H1 (cell line): ENCODE results near the gene TOM1. TPM values are rescaled to one million over a fixed set of nuclear protein-coding genes. Genes with fewer than 3 reads are reported as not detected.

Experiments used
- CTCF ChIA-PET: fragments of 300-600 bp; sonication (Branson Sonifier 250); formaldehyde crosslinking; loops from one replicate; lab custom pipeline; 2021; ENCODE audit not compliant: partially characterized antibody; lab: Charles Lee
- POLR2A ChIA-PET: fragments of 300-600 bp; sonication (Branson Sonifier 250); formaldehyde crosslinking; loops from one replicate; lab custom pipeline; 2021; ENCODE audit warnings: inconsistent platforms; ENCODE audit not compliant: partially characterized antibody; lab: Charles Lee
- DNase-seq, 2 experiments: peaks; one replicate each; pipeline versions ENCODE4 v3.0.0 to v3.0.0-alpha.2; 2010 to 2022; ENCODE audit warnings: low spot score in 2 of 2, low read depth in 1 of 2, mixed read lengths in 1 of 2
- FAIRE-seq: peaks from 2 replicates; lab custom pipeline; 2011; peaks lifted over from hg19 to GRCh38; lab: Jason Lieb, UNC
- H2AFZ ChIP-seq: 2 replicates; pipeline ENCODE4 v1.8.1; 2012; ENCODE audit warnings: low read length, inconsistent platforms
- H2AK5ac ChIP-seq: 2 replicates; pipeline ENCODE4 v1.6.1; 2013; ENCODE audit warnings: low read depth, low read length
- H2BK120ac ChIP-seq: replicated peaks from 2 replicates; pipeline ENCODE3; 2013; ENCODE audit warnings: low read depth, low read length, inconsistent platforms
- H2BK12ac ChIP-seq: 2 replicates; pipeline ENCODE4 v1.6.1; 2013; ENCODE audit warnings: low read depth, low read length
- H2BK15ac ChIP-seq: 2 replicates; pipeline ENCODE4 v1.6.1; 2013; ENCODE audit warnings: low read length
- H2BK20ac ChIP-seq: 2 replicates; pipeline ENCODE4 v1.6.1; 2013; ENCODE audit warnings: low read length
- H2BK5ac ChIP-seq: 2 replicates; pipeline ENCODE4 v1.6.1; 2013; ENCODE audit warnings: low read depth, low read length
- H3K14ac ChIP-seq: 2 replicates; pipeline ENCODE4 v1.6.1; 2013; ENCODE audit warnings: inconsistent platforms; ENCODE audit not compliant: insufficient read length
- H3K18ac ChIP-seq: 2 replicates; pipeline ENCODE4 v1.6.1; 2013; ENCODE audit warnings: low read length; ENCODE audit errors: extremely low read depth
- H3K23ac ChIP-seq: 2 replicates; pipeline ENCODE4 v1.6.1; 2013; ENCODE audit warnings: inconsistent platforms; ENCODE audit not compliant: insufficient read length
- H3K23me2 ChIP-seq: 2 replicates; pipeline ENCODE4 v1.6.1; 2013; ENCODE audit warnings: low read depth, low read length
- H3K27ac ChIP-seq: 2 replicates; pipeline ENCODE4 v1.6.1; 2011; ENCODE audit warnings: low read depth, low read length, inconsistent platforms
- H3K27me3 ChIP-seq, 4 experiments: replicated peaks in 1 of 4; 1 replicate in 1 of 4; 2 replicates in 3 of 4; pipeline versions ENCODE4 v1.6.1 to v1.8.1; 2011 to 2013; ENCODE audit warnings: low read length in 3 of 4, mild to moderate bottlenecking in 3 of 4, inconsistent platforms in 2 of 4, mixed read lengths in 2 of 4, moderate library complexity in 1 of 4; ENCODE audit not compliant: control insufficient read depth in 3 of 4, insufficient read depth in 3 of 4; ENCODE audit errors: extremely low read depth in 1 of 4
- H3K36me3 ChIP-seq, 4 experiments: 2 replicates each; pipeline versions ENCODE4 v1.6.1 to v1.8.1; 2011 to 2013; ENCODE audit warnings: mild to moderate bottlenecking in 4 of 4, low read length in 3 of 4, moderate library complexity in 2 of 4, control low read depth in 1 of 4, inconsistent platforms in 1 of 4; ENCODE audit not compliant: insufficient read depth in 4 of 4, control insufficient read depth in 2 of 4
- H3K4ac ChIP-seq: replicated peaks from 2 replicates; pipeline ENCODE3; 2013; ENCODE audit warnings: low read length, low read depth, mixed read lengths, inconsistent platforms; ENCODE audit not compliant: insufficient read length
- H3K4me1 ChIP-seq, 4 experiments: replicated peaks in 1 of 4; 1 replicate in 1 of 4; 2 replicates in 3 of 4; pipeline versions ENCODE4 v1.6.1 to v1.8.1; 2011 to 2013; ENCODE audit warnings: low read length in 3 of 4, inconsistent platforms in 2 of 4, mixed read lengths in 1 of 4; ENCODE audit not compliant: insufficient read depth in 4 of 4, control insufficient read depth in 3 of 4
- H3K4me2 ChIP-seq, 2 experiments: 2 replicates each; pipeline versions ENCODE4 v1.6.1 to v1.8.1; 2011 to 2013; ENCODE audit warnings: low read depth in 2 of 2, low read length in 2 of 2, control low read depth in 1 of 2, inconsistent platforms in 1 of 2, mild to moderate bottlenecking in 1 of 2; ENCODE audit not compliant: insufficient read depth in 1 of 2
- H3K4me3 ChIP-seq, 4 experiments: fragments of 200-600, 300-600 bp in 1 of 4; sonication (generic), shearing (Covaris generic), sonication (Bioruptor Twin) in 1 of 4; 2 replicates each; pipeline versions ENCODE4 v1.5.1 to v1.8.1; 2011 to 2016; ENCODE audit warnings: low read length in 4 of 4, low read depth in 3 of 4, control low read depth in 2 of 4, inconsistent platforms in 2 of 4, mild to moderate bottlenecking in 2 of 4, mixed read lengths in 1 of 4, moderate library complexity in 1 of 4; ENCODE audit not compliant: insufficient read depth in 2 of 4; ENCODE audit errors: extremely low read depth in 1 of 4
- H3K56ac ChIP-seq: replicated peaks from 2 replicates; pipeline ENCODE3; 2013; ENCODE audit warnings: low read depth, mild to moderate bottlenecking, mixed read lengths, low read length, inconsistent platforms; ENCODE audit not compliant: insufficient read length
- H3K79me1 ChIP-seq: 2 replicates; pipeline ENCODE4 v1.6.1; 2013; ENCODE audit warnings: low read depth, low read length, control low read depth
- H3K79me2 ChIP-seq, 2 experiments: 2 replicates each; pipeline versions ENCODE4 v1.6.1 to v1.8.1; 2012 to 2013; ENCODE audit warnings: low read length in 2 of 2, mild to moderate bottlenecking in 2 of 2, inconsistent platforms in 1 of 2; ENCODE audit not compliant: insufficient read depth in 2 of 2, control insufficient read depth in 1 of 2
- H3K9ac ChIP-seq, 4 experiments: replicated peaks in 1 of 4; 1 replicate in 1 of 4; 2 replicates in 3 of 4; pipeline versions ENCODE4 v1.6.1 to v1.8.1; 2011 to 2013; ENCODE audit warnings: low read depth in 3 of 4, low read length in 3 of 4, control low read depth in 2 of 4, mild to moderate bottlenecking in 2 of 4, moderate library complexity in 2 of 4, inconsistent platforms in 1 of 4; ENCODE audit errors: extremely low read depth in 1 of 4
- H3K9me3 ChIP-seq, 2 experiments: 2 replicates each; pipeline versions ENCODE4 v1.6.1 to v1.8.1; 2012 to 2013; ENCODE audit warnings: mild to moderate bottlenecking in 2 of 2, moderate library complexity in 2 of 2, control low read depth in 1 of 2, inconsistent platforms in 1 of 2, low read depth in 1 of 2, low read length in 1 of 2, mixed read lengths in 1 of 2; ENCODE audit not compliant: insufficient read depth in 2 of 2
- H4K20me1 ChIP-seq, 2 experiments: replicated peaks in 1 of 2; 2 replicates each; pipeline versions ENCODE3 to v1.8.1; 2011 to 2013; ENCODE audit warnings: inconsistent platforms in 2 of 2, low read length in 2 of 2, mild to moderate bottlenecking in 1 of 2; ENCODE audit not compliant: insufficient read depth in 2 of 2, control insufficient read depth in 1 of 2
- H4K5ac ChIP-seq: 2 replicates; pipeline ENCODE4 v1.6.1; 2013; ENCODE audit warnings: low read length, low read depth, mixed read lengths, inconsistent platforms; ENCODE audit not compliant: insufficient read length
- H4K8ac ChIP-seq: 2 replicates; pipeline ENCODE4 v1.8.0; 2013; ENCODE audit warnings: mild to moderate bottlenecking, moderate library complexity, low read length, inconsistent platforms; ENCODE audit not compliant: insufficient read depth; ENCODE audit errors: extremely low read depth
- H4K91ac ChIP-seq: replicated peaks from 2 replicates; pipeline ENCODE3; 2013; ENCODE audit warnings: low read length, mixed read lengths, inconsistent platforms; ENCODE audit not compliant: insufficient read length
- BACH1 ChIP-seq: IDR thresholded peaks from 2 replicates; pipeline ENCODE4 v1.6.1; 2012; ENCODE audit warnings: low read length, improper control_type of control experiment
- EP300 ChIP-seq, 2 experiments: IDR thresholded peaks; 1 replicate in 1 of 2; 2 replicates in 1 of 2; pipeline ENCODE4 v1.6.1; 2011 to 2012; ENCODE audit warnings: low read depth in 2 of 2, low read length in 2 of 2, mild to moderate bottlenecking in 2 of 2, borderline replicate concordance in 1 of 2, inconsistent platforms in 1 of 2, moderate library complexity in 1 of 2
- FOSL1 ChIP-seq: IDR thresholded peaks from 2 replicates; pipeline ENCODE4 v1.6.1; 2011; ENCODE audit warnings: mild to moderate bottlenecking, low read depth, low read length, moderate library complexity; ENCODE audit not compliant: insufficient read depth
- GTF2F1 ChIP-seq: IDR thresholded peaks from 2 replicates; pipeline ENCODE4 v1.6.1; 2012; ENCODE audit warnings: low read depth, low read length, improper control_type of control experiment, borderline replicate concordance
- KDM1A ChIP-seq: fragments of 200-600, 300-600 bp; sonication (generic); IDR thresholded peaks from 2 replicates; pipeline ENCODE4 v1.7.1; 2016; ENCODE audit warnings: mild to moderate bottlenecking, low read length, borderline replicate concordance
- KDM5A ChIP-seq: fragments of 200-600 bp; IDR thresholded peaks from 2 replicates; pipeline ENCODE4 v1.7.1; 2012; ENCODE audit warnings: mild to moderate bottlenecking, low read length, inconsistent platforms, mixed read lengths
- MAFK ChIP-seq: IDR thresholded peaks from 2 replicates; pipeline ENCODE4 v1.6.1; 2012; ENCODE audit warnings: low read depth, mild to moderate bottlenecking, improper control_type of control experiment, low read length
- POLR2AphosphoS5 ChIP-seq: IDR thresholded peaks from 2 replicates; pipeline ENCODE4 v1.6.1; 2011; ENCODE audit warnings: low read depth, low read length
- RNF2 ChIP-seq: fragments of 200-900, 300-1000 bp; sonication (generic); IDR thresholded peaks from 2 replicates; pipeline ENCODE4 v1.7.1; 2016; ENCODE audit warnings: borderline replicate concordance, low read depth, mild to moderate bottlenecking, antibody characterized with exemption, low read length; ENCODE audit not compliant: poor library complexity, severe bottlenecking; ENCODE audit errors: missing control alignments
- SIRT6 ChIP-seq: IDR thresholded peaks from one replicate; pipeline ENCODE4 v1.7.1; 2012; ENCODE audit warnings: low read length, inconsistent platforms
- TCF12 ChIP-seq: IDR thresholded peaks from 2 replicates; pipeline ENCODE4 v1.6.1; 2011; ENCODE audit warnings: low read depth, mild to moderate bottlenecking, low read length
- TEAD4 ChIP-seq: IDR thresholded peaks from 2 replicates; pipeline ENCODE4 v1.6.1; 2012; ENCODE audit warnings: low read depth, low read length, inconsistent platforms, mixed read lengths
- YY1 ChIP-seq: IDR thresholded peaks from 2 replicates; pipeline ENCODE4 v1.6.1; 2011; ENCODE audit warnings: low read depth, mild to moderate bottlenecking, low read length
- WGBS, 2 experiments: shearing (Covaris generic) in 1 of 2; methylation state at CpG; one replicate each; pipeline versions ENCODE4 v1.1.6 to v1.1.7; 2013 to 2015; ENCODE audit warnings: low lambda C conversion rate in 2 of 2, mixed read lengths in 2 of 2, inconsistent platforms in 1 of 2, low coverage in 1 of 2, missing lambda C conversion rate in 1 of 2; ENCODE audit not compliant: insufficient replicate concordance in 2 of 2, insufficient coverage in 1 of 2, insufficient read length in 1 of 2; ENCODE audit errors: extremely low coverage in 1 of 2, missing lambda C conversion rate in 1 of 2; 5-methylcytosine and 5-hydroxymethylcytosine counted together
- polyA plus RNA-seq, 7 experiments: library from polyadenylated mRNA; depleted of rRNA in 3 of 7; stranded (reverse) in 5 of 7; unstranded in 2 of 7; fragments of >200 nt in 5 of 7; fragments of 200-250 nt in 2 of 7; gene quantifications; 1 replicate in 5 of 7; 2 replicates in 1 of 7; 4 replicates in 1 of 7; pipeline versions ENCODE4 v1.2.1 to v1.2.3, GENCODE V29; 2011 to 2013; ENCODE audit warnings: missing spikeins in 2 of 7, mixed read lengths in 2 of 7
- total RNA-seq: library from RNA; stranded (reverse); fragmentation: NEBNext Ultra II Directional; extraction: Animal tissue kit (Norgen Biotek cat#: 25700); gene quantifications from 2 replicates; pipeline ENCODE4 v1.2.1, GENCODE V29; 2021

The TOM1 gene
- total and polyA plus RNA-seq, 2 of the 8 experiments (the other 6 are each of a cell fraction or from before 2014, with no cell fraction given) = 25.1 to 39.2 TPM

- no peak overlapping the region for H2AFZ ChIP-seq
- no peak overlapping the region for H3K4ac ChIP-seq
- H4K20me1 ChIP-seq = peaks cover 2 to 6% of the 10 kb centered on the region in 2 experiments
- no peak overlapping the region for H2BK12ac ChIP-seq
- no peak overlapping the region for H3K4me2 ChIP-seq
- H3K79me2 ChIP-seq = no peaks in the 10 kb centered on the region
- no peak overlapping the region for H2BK5ac ChIP-seq
- H3K23ac ChIP-seq = no peak overlapping the region
- H3K23me2 ChIP-seq = no peaks in the 10 kb centered on the region
- no peak overlapping the region for H2BK120ac ChIP-seq
- no peak overlapping the region for H3K14ac ChIP-seq
- no peaks in the 10 kb centered on the region; a peak in 1 of 8 replicates for H3K36me3 ChIP-seq
- no peak overlapping the region for H4K5ac ChIP-seq
- no peak for DNase-seq
- no peak overlapping the region for H3K56ac ChIP-seq
- H3K27ac ChIP-seq = no peak overlapping the region
- H3K4me3 ChIP-seq = no peak overlapping the region
- no peak overlapping the region for H4K8ac ChIP-seq
- H2AK5ac ChIP-seq = no peak overlapping the region
- peaks cover 7% of the 10 kb centered on the region for H3K79me1 ChIP-seq
- H2BK20ac ChIP-seq = no peak overlapping the region
- H4K91ac ChIP-seq = no peak overlapping the region
- H3K4me1 ChIP-seq = peaks cover 0 to 2% (median 0%) of the 10 kb centered on the region in 4 experiments; a peak in 3 of 7 replicates
- H3K9ac ChIP-seq = no peak overlapping the region
- CTCF ChIA-PET = no interaction called here
- H3K27me3 ChIP-seq = no peaks in the 10 kb centered on the region
- H2BK15ac ChIP-seq = no peak overlapping the region
- WGBS, 2 experiments = 88% methylated on average over 7 of the region's 7 CpGs; no CpG with 5 or more reads in 1 of the 2 experiments
- FAIRE-seq = no peak
- H3K18ac ChIP-seq = no peak overlapping the region
- POLR2A ChIA-PET = interaction anchor here (1.5 to 1.6 kb wide), 2 partner anchors 11 to 17 kb away, joined by 4 to 5 read pairs; partner anchors contain the start of gene TOM1
- no peaks in the 10 kb centered on the region for H3K9me3 ChIP-seq
- TF ChIP-seq TEAD4 (no peak), BACH1 (no peak), KDM1A (no peak), FOSL1 (no peak), GTF2F1 (no peak), MAFK (no peak), EP300 (IDR thresholded peaks at IDR 0.05; ENCODE audit: borderline replicate concordance in 1 of 2, low read depth in 2 of 2, low read length in 2 of 2) (no peak), YY1 (no peak), TCF12 (no peak), KDM5A (no peak), SIRT6 (no peak), POLR2AphosphoS5 (no peak), RNF2 (no peak)
These were observed 17.1 kb downstream of the TOM1 start for GRCh38 chr22:35316751-35317150.
